NCI-H2107 treated with DMSO at 0.1 percent for 48 hours (cell line): ENCODE measurements around the gene ACER3.
"Not testable (repeated sequence)": the region's sequence is repeated elsewhere in the genome, so short reads cannot be mapped to it uniquely, and the experiment has no call there.

Source experiments
- DNase-seq: peaks from one replicate; lab custom pipeline; 2025; ENCODE audit not compliant: unreplicated experiment; lab: John Stamatoyannopoulos, UW

ACER3 gene

GRCh38 chr11:76860539-76861475 lies at the start of gene ACER3:
ACER3 (plus strand) TSS chr11:76860918; CDS start chr11:76860977, 59 bp downstream.
- DNase-seq = peak; percentile 62

- no peak for DNase-seq
Observed at GRCh38 chr11:76811259-76811658, 49.5 kb upstream of the ACER3 start.

- DNase-seq = no peak
Observed at GRCh38 chr11:76814414-76814813, 46.3 kb upstream of the ACER3 start.

GRCh38 chr11:76815678-76816077 lies 45.0 kb upstream of the ACER3 start:
- DNase-seq = not testable (repeated sequence)

GRCh38 chr11:76820184-76820566 lies 40.5 kb upstream of the ACER3 start:
- DNase-seq = no peak

GRCh38 chr11:76821396-76821795 lies 39.3 kb upstream of the ACER3 start:
- not testable (repeated sequence) for DNase-seq

- no peak for DNase-seq
Observed at GRCh38 chr11:76822406-76822805, 38.3 kb upstream of the ACER3 start.

GRCh38 chr11:76823481-76824028 lies 37.2 kb upstream of the ACER3 start:
- no peak for DNase-seq

GRCh38 chr11:76824083-76824939 lies 36.4 kb upstream of the ACER3 start:
- no peak for DNase-seq

- DNase-seq = no peak
Observed at GRCh38 chr11:76824980-76825725, 35.6 kb upstream of the ACER3 start.

- DNase-seq = no peak
Observed at GRCh38 chr11:76825726-76826396, 34.9 kb upstream of the ACER3 start.

GRCh38 chr11:76826508-76826907 lies 34.2 kb upstream of the ACER3 start:
- DNase-seq = not testable (repeated sequence)

GRCh38 chr11:76827005-76827404 lies 33.7 kb upstream of the ACER3 start:
- not testable (repeated sequence) for DNase-seq

GRCh38 chr11:76830639-76831327 lies 29.9 kb upstream of the ACER3 start:
- DNase-seq = no peak

- no peak for DNase-seq
Observed at GRCh38 chr11:76831686-76832310, 28.9 kb upstream of the ACER3 start.

- no peak for DNase-seq
Observed at GRCh38 chr11:76832361-76832760, 28.4 kb upstream of the ACER3 start.

GRCh38 chr11:76834151-76834550 lies 26.6 kb upstream of the ACER3 start:
- no peak for DNase-seq

GRCh38 chr11:76835036-76835435 lies 25.7 kb upstream of the ACER3 start:
- no peak for DNase-seq

GRCh38 chr11:76835928-76836612 lies 24.6 kb upstream of the ACER3 start:
- DNase-seq = no peak
